AG09309 (cell line): ENCODE measurements around the gene SLC22A23.

Source experiments
- DNase-seq: peaks from one replicate; pipeline ENCODE4 v3.0.0-alpha.2; 2010; ENCODE audit warnings: low read depth
- H3K4me3 ChIP-seq: 2 replicates; pipeline ENCODE4 v1.5.1; 2011; ENCODE audit warnings: mild to moderate bottlenecking, low read depth, low read length, moderate library complexity; ENCODE audit not compliant: control insufficient read depth
- CTCF ChIP-seq: IDR thresholded peaks from 2 replicates; pipeline ENCODE4 v1.5.1; 2011; ENCODE audit warnings: mild to moderate bottlenecking, low read depth, low read length, inconsistent platforms; ENCODE audit not compliant: insufficient read depth, control insufficient read depth; ENCODE audit errors: missing control alignments

The SLC22A23 gene

GRCh38 chr6:3314621-3315467 is 142.0 kb downstream of the SLC22A23 start:
- no peak for TF ChIP-seq CTCF
- DNase-seq: no peak
- H3K4me3 ChIP-seq: no peak overlapping the region

GRCh38 chr6:3314176-3314575 is 142.7 kb downstream of the SLC22A23 start:
- no peak for TF ChIP-seq CTCF
- no peak overlapping the region for H3K4me3 ChIP-seq
- no peak for DNase-seq

GRCh38 chr6:3312604-3313231 is 144.1 kb downstream of the SLC22A23 start:
- DNase-seq: no peak
- H3K4me3 ChIP-seq: no peak overlapping the region
- TF ChIP-seq CTCF: no peak

- DNase-seq: no peak
- no peak for TF ChIP-seq CTCF
These were observed 145.0 kb downstream of the SLC22A23 start for GRCh38 chr6:3311826-3312225.

GRCh38 chr6:3310703-3311102 is 146.1 kb downstream of the SLC22A23 start:
- DNase-seq: no peak
- H3K4me3 ChIP-seq: no peak overlapping the region
- TF ChIP-seq CTCF: no peak

More at GRCh38 chr6:3311826-3312225, 145.0 kb downstream of the SLC22A23 start:
- H3K4me3 ChIP-seq: no peak overlapping the region

GRCh38 chr6:3310051-3310448 is 146.8 kb downstream of the SLC22A23 start:
- no peak overlapping the region for H3K4me3 ChIP-seq
- DNase-seq: no peak
- TF ChIP-seq CTCF: no peak
